Inflammatory macrophage treated with lipopolysaccharide for 1 hour (primary cell): ENCODE data around the gene GNB1L.
A peak's percentile ranks its signal among the peaks of the same experiment; 100 is the strongest.

Experiments
- DNase-seq, 2 donors: peaks; one replicate each; pipeline ENCODE4 v3.0.0-alpha.2; 2020 to 2022

GNB1L gene

DNA sequence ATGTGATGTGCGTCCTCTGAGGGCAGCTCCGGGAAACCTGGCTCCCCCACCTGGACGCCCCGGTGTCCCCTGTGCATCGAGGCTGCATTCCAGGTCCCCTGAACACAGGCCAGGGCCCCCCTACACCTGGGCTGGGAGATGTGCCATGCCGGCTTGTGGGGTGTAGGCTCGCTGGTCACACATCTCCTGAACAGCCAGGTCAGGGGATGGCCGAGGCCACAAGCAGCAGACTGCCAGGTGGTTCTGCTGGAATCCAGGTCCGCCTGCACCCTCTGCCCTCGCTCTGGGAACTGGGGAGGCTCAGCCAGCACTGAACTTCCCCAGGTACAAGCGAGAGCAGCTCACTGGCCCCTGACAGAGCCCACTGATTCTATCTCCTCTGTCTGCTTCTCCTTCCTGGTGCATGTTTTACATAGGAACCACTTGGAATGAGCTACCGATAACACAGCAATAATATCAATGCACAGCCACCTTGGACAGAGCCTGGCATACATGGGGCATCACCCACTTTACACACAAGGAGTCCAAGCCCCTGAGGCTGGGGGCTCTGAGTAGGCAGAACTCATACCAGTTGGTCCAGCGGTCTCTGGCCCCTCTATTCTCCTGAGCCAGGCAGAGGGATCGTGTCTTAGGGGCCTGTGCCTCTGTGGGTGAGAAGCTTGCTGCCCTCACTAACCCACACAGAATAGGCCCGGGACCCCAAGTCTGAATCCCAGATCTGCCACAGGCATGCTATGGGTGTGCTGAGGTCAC lies 47.3 kb downstream of the GNB1L start:
- DNase-seq, result no peak

DNA sequence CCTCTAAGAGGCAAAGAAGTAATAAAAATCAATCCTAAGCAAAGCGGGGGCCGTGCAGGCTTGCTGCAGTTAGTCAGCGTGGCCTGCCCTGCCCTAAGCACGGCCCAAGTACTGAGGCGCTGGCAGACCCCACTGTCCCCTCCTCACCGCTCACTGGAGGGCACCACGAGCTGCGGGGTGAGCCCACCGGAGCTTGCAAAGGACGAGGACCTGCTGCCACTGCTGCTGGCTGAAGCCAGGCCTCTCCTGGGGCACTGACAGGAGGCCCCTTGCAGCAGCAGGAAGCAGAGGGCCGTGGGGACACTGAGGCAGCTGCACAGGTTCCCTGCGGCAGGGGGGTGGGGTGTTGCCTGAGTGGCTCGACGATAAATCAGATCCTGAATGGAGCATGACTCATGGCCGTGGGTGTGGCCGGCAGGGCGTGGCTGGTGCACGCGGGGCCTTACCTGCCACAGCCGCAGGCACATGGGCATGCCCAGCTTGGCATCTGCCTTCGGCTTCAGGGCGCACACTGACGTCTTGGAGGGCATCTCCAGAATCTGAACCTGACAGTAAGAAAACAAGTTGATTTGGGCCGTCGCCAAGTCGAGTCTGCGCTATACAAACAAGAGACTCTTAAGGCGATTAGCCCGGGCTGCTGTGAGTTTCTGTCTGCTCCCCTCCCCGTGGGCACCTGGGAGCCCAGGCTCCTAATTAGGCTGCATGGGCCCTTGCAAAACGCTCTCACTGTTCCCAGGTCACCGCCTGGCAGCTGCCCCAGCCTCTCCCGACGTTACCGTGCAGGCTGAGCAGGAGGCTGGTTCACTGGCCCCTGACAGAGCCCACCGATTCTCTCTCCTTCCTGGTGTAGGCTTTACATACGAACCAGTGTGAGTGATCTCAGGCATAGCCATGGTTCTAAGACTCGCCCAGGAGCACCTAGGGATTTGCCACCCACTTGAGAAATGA lies 48.2 kb downstream of the GNB1L start:
- no peak for DNase-seq

DNA sequence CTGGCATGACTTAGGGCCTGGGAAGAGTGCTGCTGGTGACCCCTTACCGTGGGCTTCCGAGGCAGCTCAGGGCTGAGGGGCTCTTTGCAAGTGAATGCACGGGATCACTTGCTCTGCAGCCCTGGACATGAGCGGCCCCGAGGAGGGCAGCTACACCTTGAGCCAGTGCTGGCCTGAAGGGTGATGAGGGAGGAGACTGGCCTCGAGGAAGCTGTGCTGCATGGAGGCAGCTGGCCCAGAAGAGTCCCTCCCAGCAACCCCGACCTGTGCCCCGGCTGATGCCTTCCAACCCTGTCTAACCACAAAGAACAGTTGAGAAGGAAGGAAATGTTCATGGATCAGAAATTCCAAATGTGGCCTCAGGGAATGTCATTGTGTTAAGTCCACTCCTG lies 48.9 kb downstream of the GNB1L start:
- no peak for DNase-seq

DNA sequence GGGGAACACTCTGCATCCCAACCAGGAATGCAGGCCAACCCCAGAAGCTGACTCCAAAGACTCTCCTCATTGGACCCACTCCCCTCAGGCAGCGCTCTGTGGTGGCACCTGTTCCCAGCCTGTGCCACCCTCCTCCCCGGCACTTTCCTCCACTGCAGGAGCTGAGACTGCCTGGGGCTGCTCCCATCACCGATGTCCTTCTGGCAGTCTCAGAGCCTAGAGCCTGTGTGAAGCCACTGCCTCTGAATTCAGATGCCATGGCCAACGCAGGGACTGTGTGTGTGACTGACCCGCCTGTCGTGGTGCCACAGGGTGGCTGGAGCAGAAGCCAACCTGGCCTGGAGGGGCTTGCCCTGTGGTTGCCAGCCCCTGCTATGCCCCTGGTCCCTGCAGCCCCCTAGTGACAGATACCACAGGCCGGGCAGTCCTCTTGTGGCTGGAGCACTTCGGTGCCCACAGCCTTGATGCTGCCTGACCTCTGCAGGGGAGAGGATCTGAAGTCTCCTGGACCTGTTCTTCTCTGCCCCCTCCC lies 50.9 kb downstream of the GNB1L start:
- no peak for DNase-seq

DNA sequence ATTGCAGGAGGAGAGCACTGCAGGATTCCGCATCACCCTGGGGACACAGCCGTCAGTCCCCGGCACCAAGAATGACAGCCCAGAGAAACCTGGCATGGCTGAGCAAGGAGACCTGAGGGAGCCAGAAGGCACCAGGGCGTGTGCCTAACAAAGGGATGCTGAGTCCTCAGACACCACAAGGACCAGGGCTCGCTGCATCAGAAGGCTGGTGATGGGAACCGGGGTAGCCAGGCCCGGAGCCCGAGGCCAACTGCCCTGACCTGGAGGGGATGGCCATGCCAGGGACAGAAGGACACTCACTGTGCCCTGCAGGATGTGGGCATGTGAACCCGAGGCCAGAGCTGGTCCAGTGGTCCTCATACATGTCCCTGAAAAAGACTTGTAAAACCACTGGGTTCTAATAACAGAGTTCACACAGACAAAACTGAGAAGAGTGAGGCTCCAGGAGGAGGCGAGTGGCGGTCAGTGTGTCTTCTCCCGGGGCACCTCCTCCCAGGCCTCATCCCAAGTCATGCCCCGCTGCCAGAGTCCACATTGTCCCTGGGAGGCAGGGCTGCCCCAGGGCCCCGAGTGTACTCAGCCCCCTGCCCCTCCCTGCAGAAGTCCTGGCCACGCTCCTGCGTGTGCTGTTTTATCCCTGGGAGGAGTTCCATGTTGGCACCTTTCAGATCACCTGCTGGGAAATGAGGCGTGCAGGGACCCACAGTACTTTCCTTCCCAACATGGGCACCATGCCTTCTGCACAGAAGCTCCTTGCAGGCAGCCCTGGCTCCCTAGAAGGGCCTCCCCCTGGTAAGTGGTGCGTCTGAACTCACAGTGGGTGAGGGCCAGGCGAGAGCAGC lies 51.6 kb downstream of the GNB1L start:
- DNase-seq, result no peak

GRCh38 chr22:19802001-19802893 lies 52.4 kb downstream of the GNB1L start:
- DNase-seq, result no peak

DNA sequence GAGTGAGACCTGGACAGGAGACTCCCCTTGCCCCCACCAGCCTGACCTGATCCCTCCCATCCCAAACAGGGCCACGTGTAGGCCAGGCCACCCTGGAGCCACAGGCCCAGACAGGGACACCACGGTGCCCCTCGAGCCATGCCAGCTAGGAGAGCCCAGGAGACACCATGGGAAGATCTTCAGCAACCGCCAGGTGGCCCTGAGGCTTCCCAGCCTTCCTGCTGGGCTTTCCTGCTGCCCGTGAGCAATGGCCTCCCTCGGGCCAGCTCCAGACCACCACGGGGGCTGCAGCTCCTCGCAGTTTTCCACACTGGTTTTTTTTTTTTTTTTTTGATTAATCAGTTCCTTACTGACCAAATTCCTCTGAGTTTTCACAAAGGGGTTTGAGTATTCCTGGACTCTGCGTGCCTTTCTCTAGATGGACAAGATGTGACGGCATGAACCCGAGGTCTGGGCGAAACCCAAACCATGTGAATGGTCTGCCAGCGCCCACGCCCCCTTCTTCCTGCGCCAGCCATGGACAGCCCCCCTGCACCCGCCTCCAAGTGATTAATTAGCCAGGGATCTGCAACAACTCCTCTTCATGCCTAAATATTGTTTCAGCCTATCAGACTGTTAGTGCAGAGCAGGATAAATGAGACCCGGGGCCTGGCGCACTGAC lies 53.2 kb downstream of the GNB1L start:
- DNase-seq, result no peak

- DNase-seq, result peak in 1 of 2 donors; percentile 9
These were observed 53.9 kb downstream of the GNB1L start for GRCh38 chr22:19800761-19801244.

GRCh38 chr22:19800306-19800705 lies 54.4 kb downstream of the GNB1L start:
- no peak for DNase-seq

DNA sequence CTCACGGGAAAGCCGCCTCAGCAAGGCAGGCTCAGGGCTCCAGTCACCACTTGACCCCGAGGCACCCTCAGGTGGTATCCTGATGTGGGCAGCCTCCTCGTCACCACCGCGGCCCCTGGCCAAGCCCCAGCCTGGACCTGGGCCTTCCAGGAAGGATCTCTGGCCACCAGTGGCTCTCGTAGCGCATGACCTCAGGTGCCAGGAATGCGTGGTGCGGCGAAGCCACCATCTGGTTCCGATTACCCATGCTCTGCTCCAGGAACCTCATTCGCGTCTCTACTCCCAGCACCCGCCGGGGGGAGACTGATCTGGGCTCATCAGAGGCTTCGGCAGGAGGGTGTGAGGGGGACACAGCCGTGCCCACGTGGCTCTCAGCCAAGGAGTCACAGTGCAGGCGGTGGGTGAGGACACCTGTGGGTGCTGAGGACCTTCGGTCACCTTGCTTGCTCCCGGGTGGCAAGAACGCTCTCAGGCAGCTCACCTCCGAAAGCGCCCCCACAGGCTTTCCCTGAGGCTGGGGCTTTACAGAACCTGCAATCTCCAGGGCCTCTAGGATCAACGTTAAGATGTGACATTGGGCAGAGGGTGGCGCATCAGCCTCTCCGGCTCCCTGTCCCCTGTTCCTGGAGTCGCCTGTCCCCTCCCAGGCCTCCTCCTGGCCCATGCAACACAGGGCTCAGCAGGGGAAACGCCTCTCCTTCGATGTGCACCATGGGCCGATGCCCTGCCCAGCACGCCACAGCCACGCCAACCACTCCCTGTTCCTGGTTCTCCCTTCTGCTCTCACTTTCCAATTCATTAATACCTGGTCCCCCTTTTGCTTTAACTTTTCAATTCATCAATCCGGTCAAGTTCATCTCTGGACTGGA lies 55.1 kb downstream of the GNB1L start:
- no peak for DNase-seq

- DNase-seq, result no peak
These were observed 55.8 kb downstream of the GNB1L start for GRCh38 chr22:19798891-19799293.

DNA sequence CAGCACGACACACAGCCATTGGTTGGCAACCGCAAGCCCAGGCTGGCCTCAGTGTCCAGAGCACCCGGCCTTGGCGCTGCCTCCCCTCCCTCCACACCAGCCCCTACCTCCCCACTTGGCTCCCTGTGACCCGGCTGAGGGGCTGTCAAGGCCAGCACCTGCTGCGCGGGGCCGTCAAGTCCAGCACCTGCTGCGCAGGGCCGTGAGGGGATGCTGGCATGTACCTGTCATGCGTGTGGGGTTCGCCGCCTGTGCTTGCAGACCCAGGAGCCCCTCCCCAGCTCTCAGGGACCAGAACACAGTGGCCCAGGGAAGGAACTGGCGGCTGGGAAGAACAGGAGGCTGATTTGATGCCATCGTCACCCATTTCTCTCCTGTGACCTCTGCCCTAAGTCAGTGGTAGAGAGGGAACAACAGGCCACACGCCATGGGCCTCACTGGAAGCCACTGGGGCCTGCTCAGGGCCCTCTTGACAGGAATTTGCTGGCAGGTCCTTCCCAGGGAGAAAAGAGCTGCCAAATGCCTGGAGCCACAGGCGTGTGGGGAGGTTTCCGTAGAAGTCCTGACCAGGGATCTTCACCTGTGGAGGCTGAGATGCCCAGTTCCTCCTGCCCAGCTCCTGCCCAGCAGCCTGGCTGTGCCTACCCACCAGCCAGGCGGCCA lies 56.5 kb downstream of the GNB1L start:
- no peak for DNase-seq

GRCh38 chr22:19797086-19798002 lies 57.3 kb downstream of the GNB1L start:
- no peak for DNase-seq

GRCh38 chr22:19796160-19796559 lies 58.5 kb downstream of the GNB1L start:
- DNase-seq, result no peak

GRCh38 chr22:19795617-19796008 lies 59.1 kb downstream of the GNB1L start:
- no peak for DNase-seq

- no peak for DNase-seq
These were observed 60.9 kb downstream of the GNB1L start for GRCh38 chr22:19793661-19794310.

DNA sequence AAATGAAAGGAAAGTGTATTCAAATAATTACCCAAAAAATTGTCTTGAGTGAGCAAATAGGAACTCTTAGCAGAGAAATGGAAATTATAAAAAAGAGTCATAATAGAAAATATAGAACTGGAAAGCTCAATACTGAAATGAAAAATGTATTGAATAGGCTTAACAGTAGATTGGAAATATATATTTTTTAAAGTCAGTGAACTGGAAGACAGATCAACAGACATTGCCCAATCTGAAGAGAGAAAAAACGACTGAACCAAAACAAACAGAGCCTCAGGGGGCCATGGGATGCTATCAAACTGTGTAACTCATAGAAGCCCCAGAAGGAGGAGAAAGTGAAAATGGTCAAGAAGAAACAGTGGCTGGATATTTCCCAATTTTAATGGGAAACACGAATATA lies 61.5 kb downstream of the GNB1L start:
- no peak for DNase-seq
